HEK293 (cell line): ENCODE results near the gene MCIDAS.

ENCODE experiments used
- KLF7 ChIP-seq: fragments of 450-650 bp; formaldehyde crosslinking; IDR thresholded peaks from 2 replicates; pipeline ENCODE4 v1.5.1; 2016; ENCODE audit warnings: missing biosample characterization, missing genetic modification characterization, borderline replicate concordance
- MEIS1 ChIP-seq: sonication (generic); formaldehyde crosslinking; IDR thresholded peaks from 2 replicates; pipeline ENCODE4 v1.8.1; 2022; ENCODE audit warnings: missing genetic modification reagents, mild to moderate bottlenecking, borderline replicate concordance
- REPIN1 ChIP-seq: fragments of 450-650 bp; formaldehyde crosslinking; IDR thresholded peaks from 2 replicates; pipeline ENCODE4 v1.5.1; 2017; ENCODE audit warnings: missing biosample characterization, missing genetic modification characterization, low read depth
- SETDB1 ChIP-seq: IDR thresholded peaks from one replicate; pipeline ENCODE4 v1.6.1; 2017; ENCODE audit warnings: mild to moderate bottlenecking, low read length, moderate library complexity, mixed read lengths; ENCODE audit not compliant: insufficient read length
- SP2 ChIP-seq: fragments of 450-650 bp; formaldehyde crosslinking; IDR thresholded peaks from 2 replicates; pipeline ENCODE4 v1.5.1; 2016; ENCODE audit warnings: missing biosample characterization, missing genetic modification characterization
- ZBTB21 ChIP-seq: fragments of 450-650 bp; formaldehyde crosslinking; IDR thresholded peaks from 2 replicates; pipeline ENCODE4 v1.5.1; 2017; ENCODE audit warnings: missing biosample characterization, missing genetic modification characterization
- ZBTB48 ChIP-seq: fragments of 450-650 bp; formaldehyde crosslinking; IDR thresholded peaks from 2 replicates; pipeline ENCODE4 v1.5.1; 2016; ENCODE audit warnings: missing biosample characterization, missing genetic modification characterization
- ZNF157 ChIP-seq: fragments of 450-650 bp; formaldehyde crosslinking; IDR thresholded peaks from 2 replicates; pipeline ENCODE4 v1.5.1; 2016; ENCODE audit warnings: missing biosample characterization, missing genetic modification characterization
- ZNF221 ChIP-seq: fragments of 450-650 bp; formaldehyde crosslinking; IDR thresholded peaks from 2 replicates; pipeline ENCODE4 v1.5.1; 2017; ENCODE audit warnings: missing biosample characterization, missing genetic modification characterization, borderline replicate concordance
- ZNF354C ChIP-seq: fragments of 450-650 bp; formaldehyde crosslinking; IDR thresholded peaks from 2 replicates; pipeline ENCODE4 v1.5.1; 2016; ENCODE audit warnings: missing biosample characterization, missing genetic modification characterization, low read depth, borderline replicate concordance
- ZNF416 ChIP-seq: fragments of 450-650 bp; formaldehyde crosslinking; IDR thresholded peaks from 2 replicates; pipeline ENCODE4 v1.5.1; 2016; ENCODE audit warnings: missing biosample characterization, missing genetic modification characterization
- ZNF426 ChIP-seq: fragments of 450-650 bp; formaldehyde crosslinking; IDR thresholded peaks from 2 replicates; pipeline ENCODE4 v1.5.1; 2017; ENCODE audit warnings: missing biosample characterization, missing genetic modification characterization, mild to moderate bottlenecking, inconsistent platforms, moderate library complexity
- ZNF473 ChIP-seq: fragments of 450-650 bp; formaldehyde crosslinking; IDR thresholded peaks from 2 replicates; pipeline ENCODE4 v1.5.1; 2017; ENCODE audit warnings: missing biosample characterization, missing genetic modification characterization
- ZNF514 ChIP-seq: fragments of 450-650 bp; formaldehyde crosslinking; IDR thresholded peaks from 2 replicates; pipeline ENCODE4 v1.5.1; 2016; ENCODE audit warnings: missing biosample characterization, missing genetic modification characterization
- ZNF548 ChIP-seq: fragments of 450-650 bp; formaldehyde crosslinking; IDR thresholded peaks from 2 replicates; pipeline ENCODE4 v1.5.1; 2016; ENCODE audit warnings: missing biosample characterization, missing genetic modification characterization
- ZNF549 ChIP-seq: fragments of 450-650 bp; IDR thresholded peaks from 2 replicates; pipeline ENCODE4 v1.5.1; 2018; ENCODE audit warnings: missing biosample characterization, missing genetic modification characterization, mild to moderate bottlenecking, inconsistent platforms, moderate library complexity
- ZNF596 ChIP-seq: fragments of 450-650 bp; IDR thresholded peaks from 2 replicates; pipeline ENCODE4 v1.5.0; 2018; ENCODE audit warnings: missing biosample characterization, mild to moderate bottlenecking, missing genetic modification characterization, moderate library complexity
- ZNF610 ChIP-seq: fragments of 450-650 bp; formaldehyde crosslinking; IDR thresholded peaks from 2 replicates; pipeline ENCODE4 v1.5.1; 2016; ENCODE audit warnings: missing biosample characterization, missing genetic modification characterization, borderline replicate concordance
- ZNF621 ChIP-seq: fragments of 450-650 bp; formaldehyde crosslinking; IDR thresholded peaks from 2 replicates; pipeline ENCODE4 v1.5.1; 2017; ENCODE audit warnings: missing biosample characterization, missing genetic modification characterization
- ZNF623 ChIP-seq: fragments of 450-650 bp; formaldehyde crosslinking; IDR thresholded peaks from 2 replicates; pipeline ENCODE4 v1.5.1; 2016; ENCODE audit warnings: missing biosample characterization, missing genetic modification characterization
- ZNF626 ChIP-seq: fragments of 450-650 bp; sonication (Bioruptor Pico); formaldehyde crosslinking; IDR thresholded peaks from 2 replicates; pipeline ENCODE4 v1.5.1; 2018; ENCODE audit warnings: missing biosample characterization, missing genetic modification characterization, inconsistent platforms
- ZNF654 ChIP-seq: fragments of 450-650 bp; formaldehyde crosslinking; IDR thresholded peaks from 2 replicates; pipeline ENCODE4 v1.5.1; 2016; ENCODE audit warnings: low read depth, missing biosample characterization, missing genetic modification characterization
- ZNF747 ChIP-seq: fragments of 450-650 bp; formaldehyde crosslinking; IDR thresholded peaks from 2 replicates; pipeline ENCODE4 v1.5.1; 2016; ENCODE audit warnings: missing biosample characterization, missing genetic modification characterization
- ZXDB ChIP-seq: fragments of 450-650 bp; formaldehyde crosslinking; IDR thresholded peaks from 2 replicates; pipeline ENCODE4 v1.5.1; 2016; ENCODE audit warnings: missing biosample characterization, missing genetic modification characterization
- TF ChIP-seq, protein P1 (sequence below): fragments of 450-650 bp; IDR thresholded peaks from 2 replicates; pipeline ENCODE4 v1.5.1; 2018; ENCODE audit warnings: missing biosample characterization, mild to moderate bottlenecking, missing genetic modification characterization
- TF ChIP-seq, protein P2 (sequence below): fragments of 450-650 bp; formaldehyde crosslinking; IDR thresholded peaks from 2 replicates; pipeline ENCODE4 v1.5.1; 2016; ENCODE audit warnings: missing biosample characterization, missing genetic modification characterization
- TF ChIP-seq, protein P3 (sequence below): fragments of 450-650 bp; formaldehyde crosslinking; IDR thresholded peaks from 2 replicates; pipeline ENCODE4 v1.5.1; 2016; ENCODE audit warnings: missing biosample characterization, missing genetic modification characterization
- TF ChIP-seq, protein P4 (sequence below): fragments of 450-650 bp; formaldehyde crosslinking; IDR thresholded peaks from 2 replicates; pipeline ENCODE4 v1.5.1; 2017; ENCODE audit warnings: missing biosample characterization, missing genetic modification characterization
- TF ChIP-seq, protein P5 (sequence below): fragments of 450-650 bp; formaldehyde crosslinking; IDR thresholded peaks from 2 replicates; pipeline ENCODE4 v1.5.1; 2017; ENCODE audit warnings: missing biosample characterization, missing genetic modification characterization
- TF ChIP-seq, protein P6 (sequence below): fragments of 450-650 bp; formaldehyde crosslinking; IDR thresholded peaks from 2 replicates; pipeline ENCODE4 v1.5.0; 2017; ENCODE audit warnings: missing biosample characterization, missing genetic modification characterization, borderline replicate concordance

The MCIDAS gene

DNA sequence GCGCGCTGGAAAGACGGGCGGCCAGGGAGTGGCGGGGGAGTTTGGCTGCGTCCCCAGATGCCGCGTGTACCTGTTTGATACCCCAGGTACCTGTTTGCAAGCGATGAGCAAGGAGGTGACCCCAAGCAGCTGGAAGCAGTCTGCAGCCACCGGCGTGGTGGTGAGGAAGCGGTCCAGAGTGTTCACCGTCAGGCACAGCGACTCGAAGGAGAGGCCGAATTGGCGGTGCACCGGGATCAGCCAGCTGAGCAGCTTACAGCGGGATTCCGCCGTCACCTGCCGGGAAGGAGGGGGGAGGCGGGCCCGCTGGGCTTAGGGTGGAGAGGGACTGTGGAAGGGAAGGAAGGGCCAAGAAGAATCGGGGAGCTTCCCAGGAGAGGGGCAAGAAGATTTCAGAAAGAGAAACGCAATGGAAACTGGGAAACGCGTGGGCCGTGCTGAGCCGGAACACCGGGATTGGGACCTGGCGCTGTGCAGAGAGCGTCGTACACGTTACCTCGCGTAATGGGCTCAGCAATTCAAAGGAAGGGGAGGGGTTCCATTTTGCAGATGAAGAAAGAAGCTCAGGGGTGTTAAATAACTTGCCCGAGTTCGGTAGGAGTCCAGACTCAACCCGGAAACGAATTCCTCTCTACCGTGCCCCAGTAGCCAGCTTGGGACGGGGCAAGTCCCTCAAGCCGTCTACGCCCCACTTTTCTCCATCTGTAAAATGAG is 5.3 kb upstream of the MCIDAS start (continued):
- TF ChIP-seq ZNF221 (tag by site-specific recombination) (no peak), ZNF548 (tag by site-specific recombination) (no peak), ZNF157 (tag by site-specific recombination) (no peak), ZNF549 (tag by site-specific recombination) (no peak), ZBTB48 (tag by site-specific recombination) (peak; percentile 12), ZBTB21 (tag by site-specific recombination) (no peak), ZNF626 (tag by site-specific recombination) (no peak), REPIN1 (no peak), MEIS1 (no peak), ZNF596 (no peak), SETDB1 (no peak), ZNF473 (tag by site-specific recombination) (no peak), ZNF416 (tag by site-specific recombination) (no peak), ZNF621 (tag by site-specific recombination) (no peak), ZNF623 (tag by site-specific recombination) (no peak), ZNF654 (tag by site-specific recombination) (no peak), ZNF747 (no peak), ZNF354C (tag by site-specific recombination) (no peak), ZNF426 (no peak), KLF7 (tag by site-specific recombination) (no peak), ZNF610 (no peak), ZXDB (tag by site-specific recombination) (no peak), SP2 (0 out of 2 replicates have a peak, but pooled peaks have one; percentile 75), ZNF514 (no peak)
- TF ChIP-seq, protein P1, sequence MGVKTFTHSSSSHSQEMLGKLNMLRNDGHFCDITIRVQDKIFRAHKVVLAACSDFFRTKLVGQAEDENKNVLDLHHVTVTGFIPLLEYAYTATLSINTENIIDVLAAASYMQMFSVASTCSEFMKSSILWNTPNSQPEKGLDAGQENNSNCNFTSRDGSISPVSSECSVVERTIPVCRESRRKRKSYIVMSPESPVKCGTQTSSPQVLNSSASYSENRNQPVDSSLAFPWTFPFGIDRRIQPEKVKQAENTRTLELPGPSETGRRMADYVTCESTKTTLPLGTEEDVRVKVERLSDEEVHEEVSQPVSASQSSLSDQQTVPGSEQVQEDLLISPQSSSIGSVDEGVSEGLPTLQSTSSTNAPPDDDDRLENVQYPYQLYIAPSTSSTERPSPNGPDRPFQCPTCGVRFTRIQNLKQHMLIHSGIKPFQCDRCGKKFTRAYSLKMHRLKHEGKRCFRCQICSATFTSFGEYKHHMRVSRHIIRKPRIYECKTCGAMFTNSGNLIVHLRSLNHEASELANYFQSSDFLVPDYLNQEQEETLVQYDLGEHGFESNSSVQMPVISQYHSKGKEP (tag by site-specific recombination): no peak
- TF ChIP-seq, protein P2, sequence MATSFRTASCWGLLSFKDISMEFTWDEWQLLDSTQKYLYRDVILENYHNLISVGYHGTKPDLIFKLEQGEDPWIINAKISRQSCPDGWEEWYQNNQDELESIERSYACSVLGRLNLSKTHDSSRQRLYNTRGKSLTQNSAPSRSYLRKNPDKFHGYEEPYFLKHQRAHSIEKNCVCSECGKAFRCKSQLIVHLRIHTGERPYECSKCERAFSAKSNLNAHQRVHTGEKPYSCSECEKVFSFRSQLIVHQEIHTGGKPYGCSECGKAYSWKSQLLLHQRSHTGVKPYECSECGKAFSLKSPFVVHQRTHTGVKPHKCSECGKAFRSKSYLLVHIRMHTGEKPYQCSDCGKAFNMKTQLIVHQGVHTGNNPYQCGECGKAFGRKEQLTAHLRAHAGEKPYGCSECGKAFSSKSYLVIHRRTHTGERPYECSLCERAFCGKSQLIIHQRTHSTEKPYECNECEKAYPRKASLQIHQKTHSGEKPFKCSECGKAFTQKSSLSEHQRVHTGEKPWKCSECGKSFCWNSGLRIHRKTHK (tag by site-specific recombination): no peak
- TF ChIP-seq, protein P3, sequence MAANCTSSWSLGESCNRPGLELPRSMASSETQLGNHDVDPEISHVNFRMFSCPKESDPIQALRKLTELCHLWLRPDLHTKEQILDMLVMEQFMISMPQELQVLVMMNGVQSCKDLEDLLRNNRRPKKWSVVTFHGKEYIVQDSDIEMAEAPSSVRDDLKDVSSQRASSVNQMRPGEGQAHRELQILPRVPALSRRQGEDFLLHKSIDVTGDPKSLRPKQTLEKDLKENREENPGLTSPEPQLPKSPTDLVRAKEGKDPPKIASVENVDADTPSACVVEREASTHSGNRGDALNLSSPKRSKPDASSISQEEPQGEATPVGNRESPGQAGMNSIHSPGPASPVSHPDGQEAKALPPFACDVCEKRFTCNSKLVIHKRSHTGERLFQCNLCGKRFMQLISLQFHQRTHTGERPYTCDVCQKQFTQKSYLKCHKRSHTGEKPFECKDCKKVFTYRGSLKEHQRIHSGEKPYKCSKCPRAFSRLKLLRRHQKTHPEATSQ (tag by site-specific recombination): no peak
- TF ChIP-seq, protein P4, sequence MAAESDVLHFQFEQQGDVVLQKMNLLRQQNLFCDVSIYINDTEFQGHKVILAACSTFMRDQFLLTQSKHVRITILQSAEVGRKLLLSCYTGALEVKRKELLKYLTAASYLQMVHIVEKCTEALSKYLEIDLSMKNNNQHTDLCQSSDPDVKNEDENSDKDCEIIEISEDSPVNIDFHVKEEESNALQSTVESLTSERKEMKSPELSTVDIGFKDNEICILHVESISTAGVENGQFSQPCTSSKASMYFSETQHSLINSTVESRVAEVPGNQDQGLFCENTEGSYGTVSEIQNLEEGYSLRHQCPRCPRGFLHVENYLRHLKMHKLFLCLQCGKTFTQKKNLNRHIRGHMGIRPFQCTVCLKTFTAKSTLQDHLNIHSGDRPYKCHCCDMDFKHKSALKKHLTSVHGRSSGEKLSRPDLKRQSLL (tag by site-specific recombination): no peak
- TF ChIP-seq, protein P5, sequence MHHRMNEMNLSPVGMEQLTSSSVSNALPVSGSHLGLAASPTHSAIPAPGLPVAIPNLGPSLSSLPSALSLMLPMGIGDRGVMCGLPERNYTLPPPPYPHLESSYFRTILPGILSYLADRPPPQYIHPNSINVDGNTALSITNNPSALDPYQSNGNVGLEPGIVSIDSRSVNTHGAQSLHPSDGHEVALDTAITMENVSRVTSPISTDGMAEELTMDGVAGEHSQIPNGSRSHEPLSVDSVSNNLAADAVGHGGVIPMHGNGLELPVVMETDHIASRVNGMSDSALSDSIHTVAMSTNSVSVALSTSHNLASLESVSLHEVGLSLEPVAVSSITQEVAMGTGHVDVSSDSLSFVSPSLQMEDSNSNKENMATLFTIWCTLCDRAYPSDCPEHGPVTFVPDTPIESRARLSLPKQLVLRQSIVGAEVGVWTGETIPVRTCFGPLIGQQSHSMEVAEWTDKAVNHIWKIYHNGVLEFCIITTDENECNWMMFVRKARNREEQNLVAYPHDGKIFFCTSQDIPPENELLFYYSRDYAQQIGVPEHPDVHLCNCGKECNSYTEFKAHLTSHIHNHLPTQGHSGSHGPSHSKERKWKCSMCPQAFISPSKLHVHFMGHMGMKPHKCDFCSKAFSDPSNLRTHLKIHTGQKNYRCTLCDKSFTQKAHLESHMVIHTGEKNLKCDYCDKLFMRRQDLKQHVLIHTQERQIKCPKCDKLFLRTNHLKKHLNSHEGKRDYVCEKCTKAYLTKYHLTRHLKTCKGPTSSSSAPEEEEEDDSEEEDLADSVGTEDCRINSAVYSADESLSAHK (tag by site-specific recombination): no peak
- TF ChIP-seq, protein P6, sequence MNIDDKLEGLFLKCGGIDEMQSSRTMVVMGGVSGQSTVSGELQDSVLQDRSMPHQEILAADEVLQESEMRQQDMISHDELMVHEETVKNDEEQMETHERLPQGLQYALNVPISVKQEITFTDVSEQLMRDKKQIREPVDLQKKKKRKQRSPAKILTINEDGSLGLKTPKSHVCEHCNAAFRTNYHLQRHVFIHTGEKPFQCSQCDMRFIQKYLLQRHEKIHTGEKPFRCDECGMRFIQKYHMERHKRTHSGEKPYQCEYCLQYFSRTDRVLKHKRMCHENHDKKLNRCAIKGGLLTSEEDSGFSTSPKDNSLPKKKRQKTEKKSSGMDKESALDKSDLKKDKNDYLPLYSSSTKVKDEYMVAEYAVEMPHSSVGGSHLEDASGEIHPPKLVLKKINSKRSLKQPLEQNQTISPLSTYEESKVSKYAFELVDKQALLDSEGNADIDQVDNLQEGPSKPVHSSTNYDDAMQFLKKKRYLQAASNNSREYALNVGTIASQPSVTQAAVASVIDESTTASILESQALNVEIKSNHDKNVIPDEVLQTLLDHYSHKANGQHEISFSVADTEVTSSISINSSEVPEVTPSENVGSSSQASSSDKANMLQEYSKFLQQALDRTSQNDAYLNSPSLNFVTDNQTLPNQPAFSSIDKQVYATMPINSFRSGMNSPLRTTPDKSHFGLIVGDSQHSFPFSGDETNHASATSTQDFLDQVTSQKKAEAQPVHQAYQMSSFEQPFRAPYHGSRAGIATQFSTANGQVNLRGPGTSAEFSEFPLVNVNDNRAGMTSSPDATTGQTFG (tag by site-specific recombination): no peak
